HG02798 (cell line): Measurements from ENCODE around the gene CHI3L2.

Experiments used
- ATAC-seq: cut with Tn5 transposase; IDR thresholded peaks from one replicate; pipeline ENCODE4 v1.9.1; 2021; ENCODE audit warnings: mild to moderate bottlenecking; ENCODE audit not compliant: unreplicated experiment, poor library complexity

Gene CHI3L2

GRCh38 chr1:111242805-111243523 lies 15.5 kb downstream of the CHI3L2 start:
- ATAC-seq, result no peak

GRCh38 chr1:111247125-111247838 lies 19.8 kb downstream of the CHI3L2 start:
- ATAC-seq, result no peak

- ATAC-seq, result no peak
Observed at GRCh38 chr1:111249960-111250359, 22.4 kb downstream of the CHI3L2 start.

- no peak for ATAC-seq
Observed at GRCh38 chr1:111251570-111251969, 24.1 kb downstream of the CHI3L2 start.

GRCh38 chr1:111252786-111253185 lies 25.3 kb downstream of the CHI3L2 start:
- ATAC-seq, result no peak

- ATAC-seq, result no peak
Observed at GRCh38 chr1:111253876-111254275, 26.4 kb downstream of the CHI3L2 start.

- no peak for ATAC-seq
Observed at GRCh38 chr1:111256988-111257658, 29.6 kb downstream of the CHI3L2 start.

- no peak for ATAC-seq
Observed at GRCh38 chr1:111267801-111268508, 40.4 kb downstream of the CHI3L2 start.

GRCh38 chr1:111269825-111270406 lies 42.4 kb downstream of the CHI3L2 start:
- no peak for ATAC-seq

- ATAC-seq, result no peak
Observed at GRCh38 chr1:111270771-111271463, 43.4 kb downstream of the CHI3L2 start.

- ATAC-seq, result no peak
Observed at GRCh38 chr1:111271464-111271801, 43.9 kb downstream of the CHI3L2 start.

- no peak for ATAC-seq
Observed at GRCh38 chr1:111272081-111272480, 44.6 kb downstream of the CHI3L2 start.

- peak; percentile 33 for ATAC-seq
Observed at GRCh38 chr1:111274653-111275052, 47.1 kb downstream of the CHI3L2 start.

- ATAC-seq, result peak; percentile 52
Observed at GRCh38 chr1:111275079-111275478, 47.6 kb downstream of the CHI3L2 start.

- no peak for ATAC-seq
Observed at GRCh38 chr1:111275780-111276433, 48.4 kb downstream of the CHI3L2 start.

GRCh38 chr1:111279144-111279543 lies 51.6 kb downstream of the CHI3L2 start:
- ATAC-seq, result no peak

- no peak for ATAC-seq
Observed at GRCh38 chr1:111280267-111280666, 52.8 kb downstream of the CHI3L2 start.

GRCh38 chr1:111281411-111281810 lies 53.9 kb downstream of the CHI3L2 start:
- ATAC-seq, result no peak

GRCh38 chr1:111283838-111284237 lies 56.3 kb downstream of the CHI3L2 start:
- ATAC-seq, result no peak
